ENCODE data around the gene ELF1.
"Not testable (repeated sequence)": the region's sequence is repeated elsewhere in the genome, so short reads cannot be mapped to it uniquely, and the experiment has no call there.

The ELF1 gene

GRCh38 chr13:40980461-40980860, 38.7 kb downstream of the ELF1 start:
- DNase-seq, result peak; percentile 47

DNA sequence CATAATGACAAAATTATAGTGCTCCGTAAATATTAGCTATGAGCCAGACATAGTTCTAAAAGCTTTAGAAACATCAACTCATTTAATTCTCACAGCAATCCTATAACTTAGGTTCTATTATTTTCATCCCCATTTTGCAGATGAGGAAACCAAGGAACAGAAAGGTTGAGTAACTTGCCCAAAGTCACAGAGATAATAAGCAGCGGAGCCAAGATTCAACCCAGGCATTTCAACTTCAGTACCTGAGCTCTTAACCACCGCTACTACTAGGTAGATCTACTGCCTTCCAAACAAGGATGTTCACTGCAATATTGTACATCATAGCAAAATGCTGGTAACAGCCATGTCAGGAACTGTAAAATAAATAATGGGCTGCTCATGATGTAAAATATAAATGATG, 39.9 kb downstream of the ELF1 start:
- no peak for DNase-seq

DNA sequence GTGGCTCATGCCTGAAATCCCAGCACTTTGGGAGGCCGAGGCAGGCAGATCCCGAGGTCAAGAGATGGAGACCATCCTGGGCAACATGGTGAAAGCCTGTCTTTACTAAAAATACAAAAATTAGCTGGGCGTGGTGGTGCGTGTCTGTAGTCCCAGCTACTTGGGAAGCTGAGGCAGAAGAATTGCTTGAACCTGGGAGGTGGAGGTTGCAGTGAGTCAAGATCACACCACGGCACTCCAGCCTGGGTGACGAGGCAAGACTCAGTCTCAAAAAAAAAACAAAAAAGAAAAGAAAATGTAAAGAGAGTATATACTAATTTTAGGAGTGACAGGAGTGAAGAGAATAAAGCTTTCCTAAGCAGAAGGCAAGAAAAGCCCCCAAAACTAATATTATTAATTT, 41.0 kb downstream of the ELF1 start:
- DNase-seq, result not testable (repeated sequence)

GRCh38 chr13:40975441-40975840, 43.7 kb downstream of the ELF1 start:
- no peak for DNase-seq

- DNase-seq, result peak; percentile 73
Measured at GRCh38 chr13:40974460-40975407, 44.4 kb downstream of the ELF1 start.

GRCh38 chr13:40973409-40973808, 45.7 kb downstream of the ELF1 start:
- no peak for DNase-seq

GRCh38 chr13:40971321-40971720, 47.8 kb downstream of the ELF1 start:
- no peak for DNase-seq

GRCh38 chr13:40970803-40971202, 48.3 kb downstream of the ELF1 start:
- DNase-seq, result no peak

- peak; percentile 35 for DNase-seq
Measured at GRCh38 chr13:40969169-40969901, 49.8 kb downstream of the ELF1 start.

- no peak for DNase-seq
Measured at GRCh38 chr13:40968416-40969000, 50.6 kb downstream of the ELF1 start.

DNA sequence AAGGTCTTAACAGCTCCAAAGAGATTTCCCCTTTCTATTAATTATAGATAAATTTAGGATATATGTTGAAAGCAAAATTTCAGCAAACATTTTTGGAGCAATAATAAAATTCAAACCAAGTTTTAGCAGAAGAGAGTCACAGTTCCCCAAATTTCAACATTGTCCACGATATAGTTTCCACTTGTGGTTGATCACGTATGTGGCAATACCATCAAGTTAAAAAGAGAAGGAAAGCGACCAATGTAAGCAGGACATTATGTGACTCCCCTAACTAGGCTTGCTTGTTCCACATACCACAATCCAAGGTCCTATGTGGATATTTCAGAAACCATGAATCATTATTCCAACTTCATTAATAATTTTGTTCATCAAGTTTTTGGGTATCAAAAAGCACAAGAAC, 52.8 kb downstream of the ELF1 start:
- no peak for DNase-seq

DNA sequence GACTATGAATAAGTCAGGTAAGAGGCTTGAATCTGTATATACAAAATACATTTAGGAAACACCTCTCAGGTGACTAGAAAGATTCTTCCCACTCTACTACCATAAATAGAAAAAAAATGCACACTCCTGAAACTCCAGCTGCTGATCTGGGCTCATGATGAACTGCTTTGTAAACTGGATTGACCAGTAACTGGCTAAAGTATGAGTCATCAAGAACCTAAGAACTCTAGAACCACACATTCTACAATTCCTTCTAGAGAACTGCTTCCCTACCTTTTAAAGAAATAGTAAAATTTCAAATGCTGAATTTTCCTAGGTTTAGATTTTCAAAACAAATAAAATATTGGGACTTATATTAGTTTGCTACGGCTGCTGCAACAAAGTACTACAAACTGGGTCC, 55.2 kb downstream of the ELF1 start:
- DNase-seq, result no peak

GRCh38 chr13:40961826-40962225, 57.3 kb downstream of the ELF1 start:
- no peak for DNase-seq

GRCh38 chr13:40961214-40961613, 57.9 kb downstream of the ELF1 start:
- no peak for DNase-seq

GRCh38 chr13:40960716-40961115, 58.4 kb downstream of the ELF1 start:
- no peak for DNase-seq

GRCh38 chr13:40958655-40959054, 60.5 kb downstream of the ELF1 start:
- no peak for DNase-seq

- DNase-seq, result no peak
Measured at GRCh38 chr13:40946485-40946884, 72.6 kb downstream of the ELF1 start.

- DNase-seq, result no peak
Measured at GRCh38 chr13:40943073-40943472, 76.0 kb downstream of the ELF1 start.

DNA sequence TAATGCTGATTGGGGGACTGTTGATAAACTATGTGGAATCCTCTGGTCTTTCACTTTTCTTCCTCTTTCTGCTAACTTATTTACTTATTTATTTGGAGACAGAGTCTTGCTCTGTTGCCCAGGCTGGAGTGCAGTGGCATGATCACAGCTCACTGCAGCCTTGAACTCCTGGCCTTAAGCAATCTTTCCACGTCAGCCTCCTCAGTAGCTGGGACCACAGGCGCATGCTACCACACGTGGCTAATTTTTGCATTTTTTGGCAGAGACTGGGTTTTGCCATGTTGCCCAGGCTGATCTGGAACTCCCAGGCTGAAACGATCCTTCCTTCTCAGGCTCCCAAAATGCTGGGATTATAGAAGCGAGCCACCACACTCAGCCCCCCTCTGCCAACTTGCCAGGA, 77.5 kb downstream of the ELF1 start:
- no peak for DNase-seq

DNA sequence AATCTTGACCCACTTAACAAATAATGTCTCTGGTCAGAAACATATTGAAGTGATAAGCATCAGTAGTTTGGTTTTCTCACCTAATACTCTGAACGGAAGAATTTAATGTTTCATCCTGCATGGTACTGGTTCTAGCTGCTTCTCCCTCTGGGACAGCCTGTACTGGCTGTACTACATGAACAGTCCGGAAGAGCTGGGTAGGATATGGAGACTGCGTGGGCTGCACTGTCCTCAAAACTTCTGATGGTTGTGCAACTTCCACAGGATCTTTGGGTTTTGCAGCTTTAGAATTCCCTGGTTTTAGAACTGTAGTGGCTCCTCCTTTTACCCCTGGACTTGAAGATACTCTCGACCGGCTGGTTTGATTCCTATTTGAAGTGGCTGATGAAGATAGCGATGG, 78.3 kb downstream of the ELF1 start:
- no peak for DNase-seq

GRCh38 chr13:40933508-40934204, 85.5 kb downstream of the ELF1 start:
- DNase-seq, result no peak

GRCh38 chr13:40932252-40932651, 86.9 kb downstream of the ELF1 start:
- no peak for DNase-seq

DNA sequence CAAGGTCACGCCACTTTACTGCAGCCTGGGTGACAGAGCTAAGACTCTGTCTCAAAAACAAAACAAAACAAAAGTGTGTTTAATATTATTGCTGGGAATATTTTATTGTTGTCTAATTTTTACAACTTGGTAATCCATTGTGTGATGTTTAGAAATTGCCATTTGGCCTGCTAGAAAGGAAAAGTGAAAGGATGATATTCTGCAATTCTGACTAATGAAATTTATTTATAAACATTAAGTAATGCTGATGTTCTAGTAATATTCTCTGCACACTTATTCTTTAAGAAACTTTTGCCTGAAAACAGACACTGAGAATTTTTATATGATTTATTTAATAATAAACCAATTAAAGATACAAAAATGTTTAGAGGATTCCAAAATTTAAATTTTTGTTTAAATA, 87.4 kb downstream of the ELF1 start:
- DNase-seq, result no peak

All from activated CD4-positive, alpha-beta T cell treated with anti-CD3 and anti-CD28 coated beads, Interleukin-2, Interleukin-6, amounts not matched to agents 100 ng/mL and 50 ng/mL, durations not matched to agents 16 hours and 8 hours (primary cell).